Adipose tissue (tissue), 3 donors: ENCODE results near the gene GPR65. TPM values are rescaled to one million over a fixed set of nuclear protein-coding genes. Genes with fewer than 3 reads are reported as not detected.

Experiments
- H3K27ac ChIP-seq: one replicate; pipeline ENCODE4 v1.5.1; 2013; ENCODE audit warnings: low read depth, low read length
- WGBS, 3 donors: extraction: QIAGEN DNeasy Blood & Tissue Kit; methylation state at CpG; one replicate each; pipeline ENCODE4 v1.1.7; 2013; 5-methylcytosine and 5-hydroxymethylcytosine counted together
- polyA plus RNA-seq, 3 donors: library from polyadenylated mRNA; stranded (reverse); fragments of 200-250 nt; gene quantifications; one replicate each; pipeline ENCODE4 v1.2.3, GENCODE V29; 2013
- donor health status: healthy with polysubstance abuse.
- donor health status: Bipolar disorder and iron deficiency.
- donor health status: healthy.

The GPR65 gene
- polyA plus RNA-seq, 3 donors = 0.22 to 0.95 (median 0.56) TPM

DNA sequence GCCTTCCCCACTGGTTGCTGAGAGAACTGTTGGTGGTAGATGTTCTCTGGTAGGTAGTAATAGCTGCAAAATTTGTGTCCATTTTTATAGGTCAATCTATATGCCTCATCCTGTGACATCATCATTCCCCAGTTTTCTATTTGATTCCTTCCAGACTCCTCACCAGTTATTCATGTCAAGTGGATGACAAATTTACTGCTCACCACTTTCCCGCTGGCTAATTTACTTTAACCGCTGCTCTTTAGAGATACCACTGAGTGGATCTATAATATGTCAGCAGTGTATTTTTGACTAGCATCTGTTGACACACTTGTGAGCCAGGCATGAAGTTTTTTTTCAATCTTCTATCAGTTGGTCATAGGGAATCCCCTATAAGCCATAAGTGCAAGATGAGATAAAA lies 24.6 kb downstream of the GPR65 start:
- WGBS, 3 donors = 69 to 80% (median 76%) methylated on average over 2 of the region's 2 CpGs
- H3K27ac ChIP-seq = no peak overlapping the region

DNA sequence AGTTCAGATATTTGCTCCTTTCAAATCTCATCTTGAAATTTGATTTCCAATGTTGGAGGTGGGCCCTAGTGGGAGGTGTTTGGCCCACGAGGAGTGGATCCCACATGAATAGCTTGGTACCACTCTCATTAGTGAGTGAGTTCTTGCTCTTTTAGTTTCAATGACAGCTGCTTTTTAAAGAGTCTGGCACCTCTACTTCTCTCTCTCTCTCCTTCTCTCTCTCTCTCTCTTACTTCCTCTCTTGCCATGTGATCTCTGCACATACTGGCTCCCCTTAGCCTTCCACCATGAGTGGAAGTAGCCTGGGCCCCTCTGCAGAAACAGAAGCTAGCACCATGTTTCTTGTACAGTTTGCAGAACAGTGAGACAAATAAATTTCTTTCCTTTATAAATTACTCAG lies 25.1 kb downstream of the GPR65 start:
- no peak overlapping the region for H3K27ac ChIP-seq
- 31 to 62% (median 52%) methylated on average over 1 of the region's 1 CpG for WGBS, 3 donors

DNA sequence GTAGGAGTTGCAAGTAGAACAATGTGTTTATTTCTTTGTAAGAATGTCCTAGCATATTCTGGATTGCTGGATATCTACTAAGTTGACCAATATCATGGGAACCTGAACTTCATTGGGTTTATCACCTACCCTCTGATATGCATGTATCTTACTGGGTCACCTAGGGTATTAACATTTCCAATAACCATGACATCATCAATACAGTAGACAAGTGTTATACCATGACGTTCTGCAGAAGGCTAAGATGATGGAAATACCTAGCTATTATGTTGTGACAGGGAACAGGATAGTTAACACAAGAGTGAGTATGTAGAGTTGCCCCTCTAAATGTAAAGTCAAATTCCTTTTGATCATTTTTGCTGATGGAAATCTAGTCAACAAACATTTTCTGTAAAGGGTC lies 26.0 kb downstream of the GPR65 start:
- H3K27ac ChIP-seq = no peak overlapping the region
- 58 to 71% (median 63%) methylated on average over 1 of the region's 1 CpG for WGBS, 3 donors

GRCh38 chr14:88032373-88032772 lies 27.4 kb downstream of the GPR65 start:
- 86 to 92% (median 88%) methylated on average over 1 of the region's 1 CpG for WGBS, 3 donors
- no peak overlapping the region for H3K27ac ChIP-seq

GRCh38 chr14:88034076-88034475 lies 29.1 kb downstream of the GPR65 start:
- WGBS, 3 donors = 38 to 58% (median 50%) methylated on average over 2 of the region's 2 CpGs
- H3K27ac ChIP-seq = no peak overlapping the region

GRCh38 chr14:88036422-88036821 lies 31.5 kb downstream of the GPR65 start:
- WGBS, 3 donors = 77 to 85% (median 79%) methylated on average over 2 of the region's 2 CpGs
- no peak overlapping the region for H3K27ac ChIP-seq

DNA sequence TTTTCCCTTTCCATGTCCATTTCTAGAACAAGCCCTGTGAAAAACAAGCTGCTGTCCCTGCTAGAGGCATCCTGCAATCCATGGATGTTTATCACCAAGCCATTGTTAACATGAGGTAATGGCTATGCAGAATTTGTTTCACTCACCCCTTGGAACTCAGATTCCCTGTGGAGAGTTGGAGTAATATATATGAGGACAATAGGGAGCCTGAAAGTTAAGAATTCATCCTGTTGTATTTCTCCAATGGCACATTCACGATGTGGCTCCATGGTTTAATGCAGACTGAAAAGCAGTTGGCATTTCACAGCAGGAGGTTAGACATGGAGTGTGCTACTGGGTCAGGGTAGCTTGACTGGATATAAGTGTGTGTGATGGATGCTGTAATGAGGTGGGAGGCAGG lies 32.4 kb downstream of the GPR65 start:
- H3K27ac ChIP-seq = no peak overlapping the region
- WGBS, 3 donors = 82 to 90% (median 88%) methylated on average over 1 of the region's 1 CpG

DNA sequence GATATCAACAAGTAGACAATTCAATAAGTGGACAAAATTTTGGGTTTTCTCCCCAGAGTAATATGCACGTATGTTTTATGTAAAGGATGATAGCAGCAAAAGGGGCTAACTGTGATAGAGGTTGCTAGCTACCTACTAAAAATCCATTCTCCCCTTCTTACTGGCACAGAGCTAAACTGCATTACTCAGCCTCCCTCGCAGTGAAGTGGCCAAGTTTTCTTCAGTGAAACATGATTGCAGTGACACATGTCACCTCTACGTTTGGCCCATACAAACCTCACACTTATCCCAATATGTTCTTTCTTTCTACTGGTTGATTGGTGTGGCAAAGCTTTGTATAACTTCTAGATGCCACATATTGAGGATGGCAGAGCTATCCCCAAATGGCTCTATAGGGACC lies 34.3 kb downstream of the GPR65 start:
- WGBS, 3 donors = 66 to 73% (median 73%) methylated on average over 3 of the region's 3 CpGs
- no peak overlapping the region for H3K27ac ChIP-seq

DNA sequence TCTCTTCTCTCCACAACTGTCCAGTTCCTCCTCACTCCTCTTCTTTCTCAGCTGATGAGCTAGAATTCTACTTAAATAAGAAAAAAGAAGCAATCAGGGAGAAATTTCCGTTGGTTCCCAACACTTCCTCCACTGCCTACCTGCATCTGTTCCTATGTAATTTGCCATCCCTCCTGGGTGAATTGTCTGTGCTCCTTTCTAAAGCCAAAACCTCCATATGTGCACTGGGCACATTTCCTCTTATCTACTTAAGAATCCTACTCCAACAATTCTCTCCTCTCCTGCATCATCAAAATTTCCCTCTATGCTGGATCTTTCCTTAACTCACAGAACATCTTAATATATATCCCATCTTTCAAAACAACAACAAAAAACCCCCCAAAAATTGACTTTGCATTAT lies 35.2 kb downstream of the GPR65 start:
- 64 to 83% (median 71%) methylated on average over 1 of the region's 1 CpG for WGBS, 3 donors
- no peak overlapping the region for H3K27ac ChIP-seq

DNA sequence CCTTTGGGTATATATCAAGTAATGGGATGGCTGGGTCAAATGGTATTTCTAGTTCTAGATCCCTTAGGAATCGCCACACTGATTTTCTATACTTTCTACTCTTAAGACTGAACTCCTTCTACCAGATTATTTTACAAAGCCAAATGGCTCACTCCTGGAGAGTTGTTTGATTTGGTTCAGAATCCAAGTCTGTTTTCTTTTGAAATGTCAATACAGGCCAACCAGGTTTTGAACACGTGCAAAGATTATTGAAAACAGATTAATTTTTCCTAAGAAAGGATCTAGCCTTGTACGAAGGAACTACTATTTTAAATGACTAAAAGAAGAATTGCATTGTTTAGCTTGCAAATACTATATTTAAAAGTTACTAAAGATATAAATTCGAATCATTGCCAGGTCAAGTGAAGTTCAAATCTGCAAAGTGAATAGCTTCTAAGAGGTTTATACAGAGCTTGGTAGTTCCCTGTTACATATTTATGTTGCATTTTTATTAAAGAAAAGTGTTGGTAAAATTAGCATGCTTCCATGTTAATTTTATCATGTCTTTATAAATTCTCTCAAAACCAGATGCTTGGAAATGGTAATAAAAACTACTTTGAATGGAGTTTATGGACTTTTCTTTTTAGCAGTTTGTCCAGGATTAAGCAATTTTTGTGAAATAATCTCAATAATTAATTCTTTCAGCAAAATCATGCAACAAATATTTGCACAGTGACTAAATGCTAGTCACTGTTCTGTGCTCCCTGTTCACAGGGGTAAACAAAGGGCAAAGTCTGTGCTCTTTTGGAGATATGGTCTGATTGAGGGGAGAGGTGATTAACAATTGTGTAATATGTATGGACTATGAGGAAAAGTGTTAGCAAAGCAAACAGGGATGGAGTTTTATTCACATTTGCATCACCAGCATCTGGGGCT lies 38.9 kb downstream of the GPR65 start:
- no peak overlapping the region for H3K27ac ChIP-seq

DNA sequence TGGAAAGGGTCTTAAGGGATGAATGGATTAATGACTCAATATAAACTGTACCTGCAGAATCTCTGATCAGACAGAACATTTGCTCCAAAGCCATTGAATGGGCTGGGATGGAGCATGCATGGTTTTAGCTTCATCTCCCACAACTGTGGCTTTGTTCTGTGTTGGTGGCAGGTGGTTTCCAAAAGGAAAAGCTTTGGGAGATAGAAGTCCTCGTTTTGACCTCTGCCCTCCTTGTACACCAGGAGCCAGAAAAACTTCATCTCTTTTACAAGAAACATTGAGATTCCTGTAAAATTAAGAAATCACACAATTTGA lies 39.5 kb downstream of the GPR65 start:
- WGBS, 3 donors = 18 to 41% (median 29%) methylated on average over 1 of the region's 1 CpG
- H3K27ac ChIP-seq = no peak overlapping the region

More for the DNA sequence above, 38.9 kb downstream of the GPR65 start:
- WGBS, 3 donors = 24 to 80% (median 46%) methylated on average over 4 of the region's 4 CpGs

DNA sequence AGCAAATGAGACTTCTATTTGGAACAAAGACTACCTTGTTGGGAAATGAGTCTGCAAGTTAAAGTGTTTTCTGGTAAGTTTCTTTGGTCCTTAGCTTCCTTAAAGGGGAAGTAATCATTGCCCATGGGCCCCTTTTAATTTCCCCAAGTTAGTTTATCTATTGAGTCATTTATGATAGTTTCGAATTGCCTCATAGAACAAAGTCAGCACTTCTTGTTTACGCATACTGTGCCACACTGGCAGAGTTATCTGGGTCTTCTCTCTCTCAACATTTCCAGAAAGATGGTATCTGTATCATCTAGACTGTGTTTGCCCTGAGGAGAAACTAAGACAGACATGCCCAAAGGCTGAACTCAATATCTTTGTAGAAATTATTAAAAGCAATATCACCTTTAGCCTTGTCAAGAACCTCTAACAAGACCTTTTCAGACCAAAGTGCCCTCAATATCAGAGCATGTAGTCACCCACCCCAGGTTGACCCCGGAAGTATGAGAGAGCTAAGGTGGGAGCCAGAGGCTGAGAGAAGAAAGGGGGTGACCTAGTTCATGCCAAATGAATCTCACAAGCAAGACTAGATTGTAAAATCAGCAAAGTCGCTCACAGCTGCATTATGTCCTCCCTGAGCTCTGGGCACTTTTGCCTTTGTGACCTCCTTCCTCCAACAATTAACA lies 40.0 kb downstream of the GPR65 start:
- no peak overlapping the region for H3K27ac ChIP-seq
- 57 to 74% (median 60%) methylated on average over 4 of the region's 4 CpGs for WGBS, 3 donors

- no peak overlapping the region for H3K27ac ChIP-seq
- WGBS, 3 donors = 54 to 85% (median 72%) methylated on average over 3 of the region's 3 CpGs
Observed at GRCh38 chr14:88045705-88046104, 40.8 kb downstream of the GPR65 start.

DNA sequence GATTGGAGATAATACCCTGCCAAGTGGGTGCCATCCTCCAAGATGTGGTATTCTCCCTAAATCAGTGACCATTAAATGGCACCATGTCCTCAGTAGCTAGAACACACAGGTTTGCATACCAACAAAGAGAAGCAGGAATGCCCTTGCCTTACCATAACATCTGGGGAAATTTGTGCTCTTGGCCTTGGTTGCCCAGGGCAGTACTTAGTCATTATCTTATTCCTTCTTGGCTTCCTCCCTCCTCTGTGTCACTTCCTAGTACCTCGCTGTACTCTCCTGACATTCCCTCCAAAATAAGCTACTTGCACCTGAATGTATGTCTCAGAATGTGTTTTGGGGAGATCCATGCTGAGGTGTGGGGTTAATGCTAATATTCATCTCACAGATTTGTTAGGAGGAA lies 43.4 kb downstream of the GPR65 start:
- 57 to 82% (median 79%) methylated on average over 1 of the region's 1 CpG for WGBS, 3 donors
- no peak overlapping the region for H3K27ac ChIP-seq

DNA sequence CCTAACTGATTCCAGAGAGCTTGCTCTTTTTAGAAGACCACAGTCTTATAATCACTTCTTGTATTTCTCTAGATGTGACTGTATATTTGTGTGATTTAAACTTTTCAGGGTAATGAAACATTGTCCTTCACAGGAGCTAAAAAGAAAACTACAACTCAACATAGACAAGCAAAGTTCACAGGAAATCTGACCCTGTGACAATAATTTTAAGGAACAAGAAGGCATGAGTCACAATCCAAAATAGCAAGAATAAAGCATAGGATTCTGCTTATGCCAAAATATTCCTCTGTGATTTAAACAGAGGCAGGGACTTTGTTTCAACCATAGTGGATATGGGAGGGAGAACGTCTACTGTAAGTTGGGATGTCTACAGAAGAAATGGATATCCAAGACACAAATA lies 44.3 kb downstream of the GPR65 start:
- H3K27ac ChIP-seq = no peak overlapping the region
- 44 to 74% (median 64%) methylated on average over 1 of the region's 1 CpG for WGBS, 3 donors

GRCh38 chr14:88049936-88050335 lies 45.0 kb downstream of the GPR65 start:
- WGBS, 3 donors = 54 to 63% (median 60%) methylated on average over 2 of the region's 2 CpGs
- H3K27ac ChIP-seq = no peak overlapping the region

GRCh38 chr14:88060576-88060975 lies 55.6 kb downstream of the GPR65 start:
- H3K27ac ChIP-seq = no peak overlapping the region
- WGBS, 3 donors = 77 to 83% (median 77%) methylated on average over 3 of the region's 3 CpGs

- WGBS, 3 donors = 79 to 81% (median 81%) methylated on average over 2 of the region's 2 CpGs
- H3K27ac ChIP-seq = no peak overlapping the region
Observed at GRCh38 chr14:88063811-88064210, 58.9 kb downstream of the GPR65 start.
